ENCODE measurements around the gene LRRIQ3.
A peak's percentile ranks its signal among the peaks of the same experiment; 100 is the strongest.
"Not testable (repeated sequence)": the region's sequence is repeated elsewhere in the genome, so short reads cannot be mapped to it uniquely, and the experiment has no call there.

The LRRIQ3 gene

DNA sequence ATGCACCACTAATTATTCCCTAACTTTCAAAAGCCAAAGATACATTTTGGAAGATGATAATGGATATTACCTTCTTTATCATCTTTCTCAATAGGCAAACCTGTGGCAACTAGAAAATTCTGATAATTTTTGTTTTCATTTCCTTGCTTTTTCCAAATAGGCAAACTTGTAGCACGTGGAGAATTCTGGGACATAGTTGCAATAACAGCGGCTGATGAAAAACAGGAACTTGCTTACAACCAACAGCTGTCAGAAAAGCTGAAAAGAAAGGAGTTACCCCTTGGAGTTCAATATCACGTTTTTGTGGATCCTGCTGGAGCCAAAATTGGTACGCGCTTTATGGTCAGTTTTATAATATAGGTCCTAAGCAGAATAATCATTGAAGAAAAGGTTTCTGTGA, 1.5 kb upstream of the LRRIQ3 start:
- Histone ChIP-seq H2BK120ac (ENCODE audit: low read depth, low read length) (no peak overlapping the region), H3K18ac (ENCODE audit: low read length) (no peak overlapping the region), H3K4me2 (ENCODE audit: low read length) (no peak overlapping the region), H3K36me3 (ENCODE audit: control insufficient read depth, insufficient read depth, low read length) (no peaks in the 10 kb centered on the region), H3K4ac (ENCODE audit: low read depth, low read length) (no peak overlapping the region), H3K23ac (ENCODE audit: low read length) (no peak overlapping the region), H3K4me3 (ENCODE audit: low read length) (no peak overlapping the region), H2BK5ac (ENCODE audit: low read length) (no peak overlapping the region), H3K79me1 (ENCODE audit: low read length) (no peaks in the 10 kb centered on the region), H2AK5ac (ENCODE audit: low read length) (no peak overlapping the region), H3K27ac (ENCODE audit: low read depth, low read length) (no peak overlapping the region), H4K5ac (ENCODE audit: low read length) (no peak overlapping the region), H3K27me3 (ENCODE audit: insufficient read depth, low read length, poor library complexity) (no peaks in the 10 kb centered on the region), H2BK15ac (replicated peaks; ENCODE audit: low read depth) (no peak overlapping the region), H3K56ac (ENCODE audit: low read length) (no peak overlapping the region), H3K4me1 (ENCODE audit: control insufficient read depth, low read depth, low read length) (no peaks in the 10 kb centered on the region), H4K8ac (ENCODE audit: low read depth, low read length) (no peak overlapping the region), H3K79me2 (ENCODE audit: control insufficient read depth, insufficient read depth, low read length) (no peaks in the 10 kb centered on the region), H3K9ac (ENCODE audit: low read length) (no peak overlapping the region)
- no peak for DNase-seq
- WGBS (ENCODE audit: extremely low coverage, insufficient coverage, low lambda C conversion rate), result no CpG with 5 or more reads among the region's 5 CpGs

DNA sequence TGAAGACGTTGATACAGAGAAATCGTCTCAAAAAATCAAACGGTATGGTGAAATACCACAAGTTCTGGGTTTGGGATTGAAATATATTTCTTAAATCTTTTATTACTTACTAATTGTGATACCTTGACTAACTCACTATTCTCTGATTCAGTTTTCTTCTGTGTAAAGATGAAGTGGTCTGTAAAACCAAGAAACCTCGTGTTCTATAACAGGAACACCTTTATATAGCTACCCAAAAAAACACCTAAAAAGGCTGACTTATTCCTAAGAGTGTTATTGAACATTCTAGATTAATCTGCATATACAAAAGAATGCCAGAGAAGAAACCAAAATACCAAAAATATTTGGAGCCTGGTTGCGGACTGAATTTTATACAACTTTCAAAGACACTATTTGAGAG, 721 bp downstream of the LRRIQ3 start:
- no peak overlapping the region for H3K23ac ChIP-seq (ENCODE audit: low read length)

DNA sequence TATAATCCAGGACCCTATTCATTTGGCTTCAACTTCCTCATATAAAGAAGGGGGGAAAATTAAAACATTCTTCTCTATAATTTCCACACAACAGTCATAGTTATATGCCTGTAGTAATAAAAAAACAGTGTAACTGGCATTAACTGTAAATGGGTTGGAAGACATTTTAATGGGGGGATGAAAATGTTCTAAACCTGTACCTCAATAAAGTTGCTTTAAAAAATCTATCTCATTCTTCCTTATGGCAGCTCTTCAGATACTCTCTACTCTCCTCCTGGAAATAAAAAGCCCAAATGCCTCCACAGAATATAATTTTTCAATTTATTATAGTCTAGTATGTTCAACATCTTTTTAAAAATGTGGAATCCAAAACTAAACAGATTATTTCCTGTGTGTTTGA, 2.6 kb downstream of the LRRIQ3 start:
- H3K79me2 ChIP-seq (ENCODE audit: control insufficient read depth, insufficient read depth, low read length), result no peaks in the 10 kb centered on the region
- no peaks in the 10 kb centered on the region for H3K4me1 ChIP-seq (ENCODE audit: control insufficient read depth, low read depth, low read length)
- no peak overlapping the region for H4K8ac ChIP-seq (ENCODE audit: low read depth, low read length)
- H3K56ac ChIP-seq (ENCODE audit: low read length), result no peak overlapping the region
- H3K9ac ChIP-seq (ENCODE audit: low read length), result no peak overlapping the region
- H2AK5ac ChIP-seq (ENCODE audit: low read length), result no peak overlapping the region
- no peak overlapping the region for H3K23ac ChIP-seq (ENCODE audit: low read length)
- no peak overlapping the region for H3K4ac ChIP-seq (ENCODE audit: low read depth, low read length)
- no peak for DNase-seq
- H3K18ac ChIP-seq (ENCODE audit: low read length), result no peak overlapping the region
- H3K4me2 ChIP-seq (ENCODE audit: low read length), result no peak overlapping the region
- H2BK120ac ChIP-seq (ENCODE audit: low read depth, low read length), result no peak overlapping the region
- H3K27me3 ChIP-seq (ENCODE audit: insufficient read depth, low read length, poor library complexity), result no peaks in the 10 kb centered on the region
- no peak overlapping the region for H3K27ac ChIP-seq (ENCODE audit: low read depth, low read length)
- H3K79me1 ChIP-seq (ENCODE audit: low read length), result no peaks in the 10 kb centered on the region
- no peak overlapping the region for H4K5ac ChIP-seq (ENCODE audit: low read length)
- no peak overlapping the region for H2BK15ac ChIP-seq (replicated peaks; ENCODE audit: low read depth)
- H3K36me3 ChIP-seq (ENCODE audit: control insufficient read depth, insufficient read depth, low read length), result no peaks in the 10 kb centered on the region
- no peak overlapping the region for H2BK5ac ChIP-seq (ENCODE audit: low read length)
- H3K4me3 ChIP-seq (ENCODE audit: low read length), result no peak overlapping the region

More for the DNA sequence above, 721 bp downstream of the LRRIQ3 start:
- Histone ChIP-seq H3K4me3 (ENCODE audit: low read length) (no peak overlapping the region), H2AK5ac (ENCODE audit: low read length) (no peak overlapping the region), H3K4me2 (ENCODE audit: low read length) (no peak overlapping the region), H3K27ac (ENCODE audit: low read depth, low read length) (no peak overlapping the region), H2BK5ac (ENCODE audit: low read length) (no peak overlapping the region), H3K18ac (ENCODE audit: low read length) (no peak overlapping the region), H4K5ac (ENCODE audit: low read length) (no peak overlapping the region), H2BK15ac (replicated peaks; ENCODE audit: low read depth) (no peak overlapping the region), H3K4me1 (ENCODE audit: control insufficient read depth, low read depth, low read length) (no peaks in the 10 kb centered on the region), H4K8ac (ENCODE audit: low read depth, low read length) (peak overlapping the region; percentile 58), H3K79me2 (ENCODE audit: control insufficient read depth, insufficient read depth, low read length) (no peaks in the 10 kb centered on the region), H3K9ac (ENCODE audit: low read length) (no peak overlapping the region), H3K36me3 (ENCODE audit: control insufficient read depth, insufficient read depth, low read length) (no peaks in the 10 kb centered on the region), H3K79me1 (ENCODE audit: low read length) (no peaks in the 10 kb centered on the region), H3K27me3 (ENCODE audit: insufficient read depth, low read length, poor library complexity) (no peaks in the 10 kb centered on the region), H2BK120ac (ENCODE audit: low read depth, low read length) (no peak overlapping the region), H3K56ac (ENCODE audit: low read length) (no peak overlapping the region), H3K4ac (ENCODE audit: low read depth, low read length) (no peak overlapping the region)
- no peak for DNase-seq
- WGBS (ENCODE audit: extremely low coverage, insufficient coverage, low lambda C conversion rate), result no CpG with 5 or more reads among the region's 5 CpGs

DNA sequence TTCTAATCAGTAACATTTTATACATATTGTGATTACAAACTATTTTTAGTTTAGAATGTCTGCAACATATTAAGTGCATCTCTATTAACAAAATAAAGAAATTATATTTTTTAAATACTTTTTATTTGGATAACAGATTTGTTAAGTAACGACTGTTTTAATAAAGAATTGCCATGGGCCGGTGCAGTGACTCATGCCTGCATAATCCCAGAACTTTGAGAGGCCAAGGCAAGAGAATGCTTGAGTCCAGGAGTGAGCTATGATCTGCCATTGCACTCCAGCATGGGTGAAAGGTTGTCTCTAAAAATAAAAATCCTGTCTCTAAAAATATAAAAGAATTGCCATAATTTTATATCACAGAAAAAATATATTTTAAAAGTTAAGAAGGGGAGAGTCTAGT, 4.1 kb downstream of the LRRIQ3 start:
- DNase-seq, result no peak
- no peak overlapping the region for H2BK120ac ChIP-seq (ENCODE audit: low read depth, low read length)
- no peaks in the 10 kb centered on the region for H3K36me3 ChIP-seq (ENCODE audit: control insufficient read depth, insufficient read depth, low read length)
- no peak overlapping the region for H3K27ac ChIP-seq (ENCODE audit: low read depth, low read length)
- no peaks in the 10 kb centered on the region for H3K79me2 ChIP-seq (ENCODE audit: control insufficient read depth, insufficient read depth, low read length)
- no peak overlapping the region for H3K23ac ChIP-seq (ENCODE audit: low read length)
- H3K18ac ChIP-seq (ENCODE audit: low read length), result no peak overlapping the region
- H4K5ac ChIP-seq (ENCODE audit: low read length), result no peak overlapping the region
- H4K8ac ChIP-seq (ENCODE audit: low read depth, low read length), result no peak overlapping the region
- H3K27me3 ChIP-seq (ENCODE audit: insufficient read depth, low read length, poor library complexity), result no peaks in the 10 kb centered on the region
- H3K4me3 ChIP-seq (ENCODE audit: low read length), result no peak overlapping the region
- no peak overlapping the region for H3K56ac ChIP-seq (ENCODE audit: low read length)
- H2BK15ac ChIP-seq (replicated peaks; ENCODE audit: low read depth), result no peak overlapping the region
- H2AK5ac ChIP-seq (ENCODE audit: low read length), result no peak overlapping the region
- no peak overlapping the region for H2BK5ac ChIP-seq (ENCODE audit: low read length)
- no CpG with 5 or more reads among the region's 2 CpGs for WGBS (ENCODE audit: extremely low coverage, insufficient coverage, low lambda C conversion rate)
- no peak overlapping the region for H3K4me2 ChIP-seq (ENCODE audit: low read length)
- no peaks in the 10 kb centered on the region for H3K4me1 ChIP-seq (ENCODE audit: control insufficient read depth, low read depth, low read length)
- H3K9ac ChIP-seq (ENCODE audit: low read length), result no peak overlapping the region
- no peaks in the 10 kb centered on the region for H3K79me1 ChIP-seq (ENCODE audit: low read length)
- H3K4ac ChIP-seq (ENCODE audit: low read depth, low read length), result no peak overlapping the region

DNA sequence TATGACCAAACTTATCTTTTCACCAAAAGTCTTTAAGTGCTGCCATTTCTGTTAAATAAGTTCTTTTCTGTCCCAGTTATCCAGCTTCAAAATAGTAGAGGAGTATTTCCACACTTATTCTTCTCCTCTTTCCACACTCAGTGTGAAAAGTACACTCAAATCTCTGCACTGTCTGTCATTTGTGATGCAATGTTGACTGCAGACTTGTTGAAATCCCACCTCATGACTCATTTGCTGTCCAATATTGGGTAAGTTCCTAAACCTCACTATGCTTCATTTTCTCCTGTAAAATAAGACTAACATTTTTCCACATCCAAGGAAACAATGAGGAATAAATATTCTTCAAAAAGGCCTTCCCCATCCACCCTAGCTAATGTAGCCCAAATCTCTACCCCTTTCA, 17.5 kb downstream of the LRRIQ3 start:
- no peak overlapping the region for H2AK5ac ChIP-seq (ENCODE audit: low read length)
- no peak overlapping the region for H3K9ac ChIP-seq (ENCODE audit: low read length)

DNA sequence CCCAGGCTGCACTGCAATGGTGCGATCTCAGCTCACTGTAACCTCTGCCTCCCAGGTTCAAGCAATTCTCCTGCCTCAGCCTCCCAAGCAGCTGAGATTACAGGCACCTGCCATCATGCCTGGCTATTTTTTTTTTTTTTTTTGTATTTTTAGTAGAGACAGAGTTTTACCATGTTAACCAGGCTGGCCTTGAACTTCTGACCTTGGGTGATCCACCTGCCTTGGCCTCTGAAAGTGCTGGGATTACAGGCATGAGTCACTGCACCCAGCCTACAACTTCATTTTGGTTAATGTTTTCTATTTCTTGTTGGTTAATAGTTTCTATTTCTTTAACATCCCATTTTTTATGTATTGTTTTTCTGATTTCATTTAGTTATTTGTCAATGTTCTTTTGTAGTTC, 23.6 kb downstream of the LRRIQ3 start:
- H3K4me3 ChIP-seq (ENCODE audit: low read length); H2AK5ac ChIP-seq (ENCODE audit: low read length); H4K5ac ChIP-seq (ENCODE audit: low read length); H3K18ac ChIP-seq (ENCODE audit: low read length); H2BK15ac ChIP-seq (replicated peaks; ENCODE audit: low read depth); H3K27ac ChIP-seq (ENCODE audit: low read depth, low read length); H3K9ac ChIP-seq (ENCODE audit: low read length); H3K4me1 ChIP-seq (ENCODE audit: control insufficient read depth, low read depth, low read length); H3K4me2 ChIP-seq (ENCODE audit: low read length); H3K79me2 ChIP-seq (ENCODE audit: control insufficient read depth, insufficient read depth, low read length); H2BK5ac ChIP-seq (ENCODE audit: low read length); H3K79me1 ChIP-seq (ENCODE audit: low read length); H3K4ac ChIP-seq (ENCODE audit: low read depth, low read length); H2BK120ac ChIP-seq (ENCODE audit: low read depth, low read length); H4K8ac ChIP-seq (ENCODE audit: low read depth, low read length); DNase-seq; H3K27me3 ChIP-seq (ENCODE audit: insufficient read depth, low read length, poor library complexity); H3K56ac ChIP-seq (ENCODE audit: low read length); H3K23ac ChIP-seq (ENCODE audit: low read length); H3K36me3 ChIP-seq (ENCODE audit: control insufficient read depth, insufficient read depth, low read length): not testable (repeated sequence)
- WGBS (ENCODE audit: extremely low coverage, insufficient coverage, low lambda C conversion rate), result no CpG with 5 or more reads among the region's 1 CpG

More for the DNA sequence above, 17.5 kb downstream of the LRRIQ3 start:
- Histone ChIP-seq H2BK120ac (ENCODE audit: low read depth, low read length) (no peak overlapping the region), H3K79me1 (ENCODE audit: low read length) (no peaks in the 10 kb centered on the region), H3K4ac (ENCODE audit: low read depth, low read length) (no peak overlapping the region), H3K4me2 (ENCODE audit: low read length) (no peak overlapping the region), H3K56ac (ENCODE audit: low read length) (no peak overlapping the region), H3K4me1 (ENCODE audit: control insufficient read depth, low read depth, low read length) (no peaks in the 10 kb centered on the region), H3K23ac (ENCODE audit: low read length) (no peak overlapping the region), H3K27ac (ENCODE audit: low read depth, low read length) (no peak overlapping the region), H2BK5ac (ENCODE audit: low read length) (no peak overlapping the region), H3K18ac (ENCODE audit: low read length) (no peak overlapping the region), H2BK15ac (replicated peaks; ENCODE audit: low read depth) (no peak overlapping the region), H3K79me2 (ENCODE audit: control insufficient read depth, insufficient read depth, low read length) (no peaks in the 10 kb centered on the region), H4K5ac (ENCODE audit: low read length) (no peak overlapping the region), H3K27me3 (ENCODE audit: insufficient read depth, low read length, poor library complexity) (no peaks in the 10 kb centered on the region), H3K4me3 (ENCODE audit: low read length) (no peak overlapping the region), H3K36me3 (ENCODE audit: control insufficient read depth, insufficient read depth, low read length) (no peaks in the 10 kb centered on the region), H4K8ac (ENCODE audit: low read depth, low read length) (no peak overlapping the region)
- no peak for DNase-seq
